ENCODE measurements around the gene SEMA3E. TPM values are rescaled to one million over a fixed set of nuclear protein-coding genes. Genes with fewer than 3 reads are reported as not detected.

SEMA3E gene
- total RNA-seq, 2 experiments from 2014 or later = not detected

DNA sequence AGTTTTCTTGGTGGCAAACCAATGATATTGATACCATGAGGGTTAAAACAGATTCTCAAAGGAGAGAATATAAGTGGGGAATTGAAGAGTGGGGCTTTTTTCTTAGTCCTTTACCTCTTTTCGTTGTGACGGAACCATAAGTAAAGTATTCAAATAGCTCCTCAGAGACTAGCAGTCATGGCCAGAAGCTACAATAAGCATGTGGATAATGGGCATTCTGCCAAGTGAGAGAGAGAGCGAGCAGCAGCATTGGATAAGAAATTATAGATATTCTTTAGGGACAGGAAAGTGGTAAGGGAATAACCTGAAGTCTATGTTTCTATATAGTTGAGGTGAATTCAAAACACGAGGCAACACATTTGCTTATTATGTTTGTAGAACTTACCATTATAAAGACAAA is 235.1 kb downstream of the SEMA3E start:
- H3K27ac Mint-ChIP-seq = no peak overlapping the region
- CTCF ChIA-PET = no interaction called here
- H3K36me3 Mint-ChIP-seq (ENCODE audit: low read depth) = no peaks in the 10 kb centered on the region
- H3K27me3 Mint-ChIP-seq (ENCODE audit: low read depth) = no peaks in the 10 kb centered on the region
- no peak for DNase-seq
- H3K9me3 Mint-ChIP-seq = no peaks in the 10 kb centered on the region
- intact Hi-C loops (cut with micrococcal nuclease) = loop anchor here (5.0 kb wide), 1 partner anchor 1608 kb away; no protein-coding TSS in a partner anchor
- H3K4me1 Mint-ChIP-seq (ENCODE audit: low read depth) = no peaks in the 10 kb centered on the region
- H3K4me3 Mint-ChIP-seq = no peak overlapping the region

DNA sequence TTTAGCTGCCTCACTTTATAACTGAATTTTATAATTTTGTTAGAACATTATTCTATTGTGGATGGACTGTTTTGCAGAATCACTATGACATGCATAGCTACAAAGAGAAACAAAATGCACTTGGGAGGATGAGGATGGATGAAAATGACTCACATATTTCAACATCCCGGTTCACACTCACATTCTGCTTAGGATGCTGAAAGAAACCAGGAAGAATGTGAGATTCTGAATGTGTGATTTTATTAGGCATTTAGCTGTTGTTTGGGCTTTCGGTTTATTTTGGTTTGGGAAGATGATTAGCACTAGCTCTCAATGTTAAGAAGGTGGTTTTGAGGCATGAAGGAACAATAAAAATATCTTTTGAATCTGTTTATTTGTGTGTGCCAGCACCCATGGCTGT is 235.5 kb downstream of the SEMA3E start:
- CTCF ChIA-PET = no interaction called here
- Mint-ChIP-seq H3K9me3 (no peaks in the 10 kb centered on the region), H3K4me1 (ENCODE audit: low read depth) (no peaks in the 10 kb centered on the region), H3K27me3 (ENCODE audit: low read depth) (no peaks in the 10 kb centered on the region), H3K4me3 (no peak overlapping the region), H3K36me3 (ENCODE audit: low read depth) (no peaks in the 10 kb centered on the region), H3K27ac (no peak overlapping the region)
- no peak for DNase-seq
- intact Hi-C loops (cut with micrococcal nuclease) = loop anchor here (5.0 kb wide), 1 partner anchor 1609 kb away; no protein-coding TSS in a partner anchor

DNA sequence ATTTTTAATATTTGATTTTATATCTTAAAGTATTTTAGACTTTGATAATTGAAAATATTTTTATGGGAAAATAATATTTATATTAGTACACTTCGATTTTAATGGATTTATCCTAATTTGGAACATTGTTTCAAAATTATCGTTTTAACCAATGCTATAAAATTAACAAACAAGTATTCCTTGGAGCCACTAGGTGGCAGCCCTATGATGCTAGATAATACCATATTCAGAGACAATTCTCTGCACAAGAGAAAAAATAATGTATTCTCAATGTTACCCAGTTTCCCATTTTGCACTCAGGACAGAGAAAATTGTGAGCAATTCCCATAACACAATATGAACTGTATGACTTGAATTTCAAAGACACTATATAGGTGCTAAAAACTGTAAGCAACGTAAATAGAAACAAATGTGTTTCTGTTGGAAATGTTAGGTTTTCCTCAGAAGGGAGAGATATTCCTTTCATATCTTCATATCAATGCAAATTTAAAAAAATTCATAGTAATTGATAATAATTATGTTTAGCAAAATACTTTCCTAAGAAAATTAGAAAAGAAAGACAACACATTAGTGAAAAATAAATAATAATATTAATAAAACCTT is 237.8 kb downstream of the SEMA3E start:
- intact Hi-C loops (cut with micrococcal nuclease) = loop anchor here (1.0 to 5.0 kb wide), 3 partner anchors 245 to 1611 kb away; no protein-coding TSS in a partner anchor
- no peak overlapping the region for H3K27ac Mint-ChIP-seq
- H3K36me3 Mint-ChIP-seq (ENCODE audit: low read depth) = no peaks in the 10 kb centered on the region
- CTCF ChIA-PET = no interaction called here
- no peaks in the 10 kb centered on the region for H3K9me3 Mint-ChIP-seq
- no peaks in the 10 kb centered on the region for H3K27me3 Mint-ChIP-seq (ENCODE audit: low read depth)
- no peak overlapping the region for H3K4me3 Mint-ChIP-seq
- H3K4me1 Mint-ChIP-seq (ENCODE audit: low read depth) = no peaks in the 10 kb centered on the region
- peak; percentile 9 for DNase-seq

DNA sequence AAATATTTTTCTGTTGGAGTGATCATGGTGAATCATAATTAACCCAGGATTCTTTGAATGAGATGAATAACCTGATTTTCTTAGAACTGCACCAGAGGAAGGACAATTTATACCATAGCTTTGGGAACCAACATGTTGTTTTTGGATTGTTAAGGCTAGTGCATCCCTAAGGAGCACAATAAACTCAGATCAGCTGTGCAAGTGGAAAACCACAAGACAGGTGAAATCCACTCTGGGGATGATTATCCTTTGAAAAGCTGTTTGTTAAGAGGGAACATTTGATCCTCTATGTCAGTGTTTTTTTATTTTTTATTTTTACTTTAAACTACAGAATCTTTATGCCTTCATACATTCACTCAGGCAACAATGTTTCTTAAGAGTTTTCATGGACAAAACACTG is 254.2 kb downstream of the SEMA3E start:
- CTCF ChIA-PET = no interaction called here
- peaks cover 2% of the 10 kb centered on the region for H3K9me3 Mint-ChIP-seq
- no peaks in the 10 kb centered on the region for H3K27me3 Mint-ChIP-seq (ENCODE audit: low read depth)
- intact Hi-C loops (cut with micrococcal nuclease) = no loop called here
- H3K4me1 Mint-ChIP-seq (ENCODE audit: low read depth) = no peaks in the 10 kb centered on the region
- H3K36me3 Mint-ChIP-seq (ENCODE audit: low read depth) = no peaks in the 10 kb centered on the region
- DNase-seq = no peak
- no peak overlapping the region for H3K27ac Mint-ChIP-seq
- no peak overlapping the region for H3K4me3 Mint-ChIP-seq

DNA sequence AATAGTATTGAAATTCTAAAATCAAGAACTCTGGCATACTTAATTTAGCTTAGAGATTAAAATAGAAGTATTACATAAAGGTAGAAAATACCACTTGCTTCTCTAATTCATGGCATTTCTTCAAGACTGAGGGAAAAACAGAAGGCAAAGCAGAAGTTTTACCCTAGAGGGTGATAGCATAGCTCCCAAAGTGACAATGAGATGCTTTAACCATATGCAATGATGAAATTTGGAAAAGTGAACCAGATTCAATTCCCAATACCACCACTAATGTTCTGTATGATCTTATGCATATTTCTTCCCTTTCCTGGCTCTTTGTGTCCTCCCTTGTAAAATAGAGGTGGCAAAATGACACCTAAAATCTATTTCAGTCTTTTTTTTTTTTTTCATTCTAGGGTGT is 260.5 kb downstream of the SEMA3E start:
- no peaks in the 10 kb centered on the region for H3K4me1 Mint-ChIP-seq (ENCODE audit: low read depth)
- intact Hi-C loops (cut with micrococcal nuclease) = no loop called here
- no peak for DNase-seq
- peaks cover 2% of the 10 kb centered on the region for H3K9me3 Mint-ChIP-seq
- H3K36me3 Mint-ChIP-seq (ENCODE audit: low read depth) = no peaks in the 10 kb centered on the region
- H3K27ac Mint-ChIP-seq = no peak overlapping the region
- CTCF ChIA-PET = no interaction called here
- no peaks in the 10 kb centered on the region for H3K27me3 Mint-ChIP-seq (ENCODE audit: low read depth)
- H3K4me3 Mint-ChIP-seq = no peak overlapping the region

DNA sequence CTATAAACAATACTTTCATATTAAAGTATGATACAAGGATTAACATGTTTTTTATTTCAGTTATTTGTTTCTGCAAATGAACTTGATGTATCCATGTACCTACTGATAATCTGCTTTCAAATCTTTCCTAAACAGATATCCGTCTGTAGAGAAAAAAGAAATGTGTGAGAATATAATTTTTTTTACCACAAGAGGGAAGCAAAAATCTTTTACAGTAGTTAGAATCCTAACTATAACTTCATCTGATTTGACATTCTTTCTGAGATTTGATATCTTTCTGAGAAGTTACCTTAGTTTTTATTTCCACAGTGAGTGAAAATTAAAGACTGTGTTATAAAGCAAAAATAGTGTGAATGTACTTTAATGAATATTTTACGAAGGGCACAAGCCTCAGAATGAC is 282.3 kb downstream of the SEMA3E start:
- intact Hi-C loops (cut with micrococcal nuclease) = no loop called here
- CTCF ChIA-PET = no interaction called here
- H3K4me1 Mint-ChIP-seq (ENCODE audit: low read depth) = no peaks in the 10 kb centered on the region
- peaks cover 4% of the 10 kb centered on the region for H3K9me3 Mint-ChIP-seq
- no peaks in the 10 kb centered on the region for H3K27me3 Mint-ChIP-seq (ENCODE audit: low read depth)
- H3K4me3 Mint-ChIP-seq = no peak overlapping the region
- H3K36me3 Mint-ChIP-seq (ENCODE audit: low read depth) = no peaks in the 10 kb centered on the region
- DNase-seq = no peak
- H3K27ac Mint-ChIP-seq = no peak overlapping the region

DNA sequence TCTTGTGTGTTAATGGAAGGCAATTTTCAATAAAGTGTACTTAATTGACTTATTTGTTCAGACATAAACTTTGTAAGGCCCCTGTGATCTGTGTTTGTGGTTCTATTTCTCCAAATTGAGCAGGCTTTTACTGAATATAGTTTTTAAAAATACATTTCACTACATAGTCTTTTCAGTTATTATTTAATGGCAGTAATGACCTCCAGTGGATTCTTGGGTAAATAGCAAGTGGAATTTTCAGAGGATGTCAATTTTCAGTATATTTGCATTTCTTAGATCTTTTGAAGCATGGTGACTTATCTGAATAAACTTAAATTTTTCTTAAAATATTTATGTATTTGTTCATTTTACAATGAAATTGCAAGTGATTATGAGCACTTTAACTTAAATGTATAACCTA is 283.2 kb downstream of the SEMA3E start:
- H3K4me1 Mint-ChIP-seq (ENCODE audit: low read depth) = no peaks in the 10 kb centered on the region
- H3K4me3 Mint-ChIP-seq = no peak overlapping the region
- H3K27me3 Mint-ChIP-seq (ENCODE audit: low read depth) = no peaks in the 10 kb centered on the region
- H3K36me3 Mint-ChIP-seq (ENCODE audit: low read depth) = no peaks in the 10 kb centered on the region
- CTCF ChIA-PET = no interaction called here
- intact Hi-C loops (cut with micrococcal nuclease) = no loop called here
- H3K27ac Mint-ChIP-seq = no peak overlapping the region
- no peak for DNase-seq
- H3K9me3 Mint-ChIP-seq = peaks cover 4% of the 10 kb centered on the region

DNA sequence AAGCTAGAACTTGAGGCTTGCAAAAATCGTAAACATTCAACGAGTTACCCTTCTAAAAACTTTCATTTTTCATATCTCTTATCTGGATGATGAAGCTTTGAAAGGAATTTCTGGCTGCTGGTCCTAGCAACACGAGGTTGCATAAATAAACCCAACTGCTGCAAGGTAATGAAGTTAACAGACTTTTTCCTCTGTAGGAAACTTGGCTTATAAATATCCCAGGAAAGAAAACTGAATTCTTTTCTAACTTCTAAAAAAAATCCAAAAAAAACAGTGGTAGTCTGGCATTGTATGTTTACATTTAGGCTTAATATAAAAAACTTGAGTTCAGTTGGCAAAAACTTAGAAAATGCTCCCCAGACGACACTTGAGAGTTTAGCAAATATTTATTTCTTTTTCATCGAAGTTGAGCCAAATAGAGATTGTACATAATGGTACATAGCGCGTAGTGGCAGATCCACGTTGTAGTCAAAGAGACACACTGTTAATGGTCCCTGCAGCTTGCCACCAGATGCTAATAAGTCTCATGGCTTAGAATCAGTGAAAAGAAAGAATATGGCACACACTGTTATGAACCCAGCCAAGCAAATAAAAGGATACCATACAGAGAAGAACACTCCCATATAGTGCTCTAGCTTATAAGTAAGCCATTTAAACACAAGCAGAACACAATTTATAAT is 285.9 kb downstream of the SEMA3E start:
- no peak for DNase-seq
- CTCF ChIA-PET = no interaction called here
- Mint-ChIP-seq H3K27me3 (ENCODE audit: low read depth) (no peaks in the 10 kb centered on the region), H3K4me3 (no peak overlapping the region), H3K27ac (no peak overlapping the region), H3K36me3 (ENCODE audit: low read depth) (no peaks in the 10 kb centered on the region), H3K4me1 (ENCODE audit: low read depth) (no peaks in the 10 kb centered on the region), H3K9me3 (peaks cover 4% of the 10 kb centered on the region)
- intact Hi-C loops (cut with micrococcal nuclease) = no loop called here

DNA sequence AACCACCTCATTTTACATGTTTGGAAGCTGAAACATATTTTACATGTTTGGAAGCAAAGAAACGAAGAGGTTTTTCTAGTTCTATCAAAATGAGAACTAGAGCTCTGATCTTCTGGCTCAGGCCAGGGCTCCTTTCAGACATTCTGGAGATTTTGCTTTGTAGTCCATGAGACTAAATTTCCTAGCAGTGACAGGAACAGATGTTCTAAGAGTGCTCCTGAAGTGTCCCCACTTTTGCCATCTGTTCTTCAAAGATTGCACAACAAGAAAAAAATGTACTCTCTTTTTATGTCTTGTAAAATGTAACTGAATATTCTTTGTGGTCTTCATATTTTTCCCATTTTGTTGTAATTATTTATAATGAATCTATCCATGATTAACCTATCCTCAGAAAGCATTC is 289.8 kb downstream of the SEMA3E start:
- intact Hi-C loops (cut with micrococcal nuclease) = no loop called here
- H3K4me1 Mint-ChIP-seq (ENCODE audit: low read depth) = no peaks in the 10 kb centered on the region
- no peak for DNase-seq

DNA sequence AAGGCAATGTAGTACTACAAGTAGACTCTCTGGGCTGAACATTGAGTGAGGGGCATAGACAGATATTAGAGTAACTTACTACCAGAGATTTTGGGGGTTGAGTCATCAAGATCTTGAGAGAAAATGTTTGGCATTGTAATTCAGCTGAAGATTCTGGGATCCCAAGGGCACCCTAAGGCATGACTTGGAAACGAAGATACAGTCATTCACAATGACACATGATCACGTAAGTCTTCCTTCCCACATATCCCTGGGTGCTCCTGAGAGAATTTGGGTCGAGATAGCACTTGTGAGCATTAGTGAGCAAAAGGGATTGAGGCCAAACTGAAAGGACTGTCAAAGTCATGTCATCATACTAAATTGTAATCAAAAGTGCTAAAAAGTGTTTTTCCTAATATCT is 293.8 kb downstream of the SEMA3E start:
- no peak overlapping the region for H3K4me3 Mint-ChIP-seq
- DNase-seq = no peak
- no peaks in the 10 kb centered on the region for H3K36me3 Mint-ChIP-seq (ENCODE audit: low read depth)
- intact Hi-C loops (cut with micrococcal nuclease) = no loop called here
- H3K9me3 Mint-ChIP-seq = no peaks in the 10 kb centered on the region
- H3K4me1 Mint-ChIP-seq (ENCODE audit: low read depth) = no peaks in the 10 kb centered on the region
- CTCF ChIA-PET = no interaction called here
- no peak overlapping the region for H3K27ac Mint-ChIP-seq
- no peaks in the 10 kb centered on the region for H3K27me3 Mint-ChIP-seq (ENCODE audit: low read depth)

More for the DNA sequence above, 289.8 kb downstream of the SEMA3E start:
- H3K4me3 Mint-ChIP-seq = no peak overlapping the region
- no peaks in the 10 kb centered on the region for H3K36me3 Mint-ChIP-seq (ENCODE audit: low read depth)
- H3K9me3 Mint-ChIP-seq = peaks cover 1% of the 10 kb centered on the region
- no peak overlapping the region for H3K27ac Mint-ChIP-seq
- CTCF ChIA-PET = no interaction called here
- no peaks in the 10 kb centered on the region for H3K27me3 Mint-ChIP-seq (ENCODE audit: low read depth)

DNA sequence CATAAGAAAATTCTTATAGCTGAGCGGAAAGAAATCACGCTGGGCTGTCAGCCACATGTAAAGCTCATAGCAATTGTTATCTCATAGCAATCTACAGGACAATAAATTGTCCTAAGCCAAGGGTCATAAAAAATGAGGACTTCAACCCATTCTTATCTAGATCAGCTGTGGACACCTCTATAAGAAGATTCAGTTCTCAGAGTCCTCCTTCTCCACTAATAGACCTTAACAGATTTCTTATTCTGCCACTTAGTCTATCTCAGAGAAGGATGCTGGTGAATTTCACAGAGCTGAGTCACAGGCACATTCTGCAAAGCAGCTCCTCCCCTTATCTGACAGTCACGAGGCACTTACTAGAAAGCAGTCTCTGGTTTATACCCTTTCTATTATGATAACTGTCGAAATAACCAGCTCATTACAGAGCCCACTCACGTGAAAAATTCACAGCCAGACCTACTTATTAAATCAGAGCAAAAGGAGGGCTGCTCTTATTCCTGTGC is 300.9 kb downstream of the SEMA3E start:
- DNase-seq = no peak
- H3K27ac Mint-ChIP-seq = no peak overlapping the region
- H3K9me3 Mint-ChIP-seq = peaks cover 14% of the 10 kb centered on the region
- no peaks in the 10 kb centered on the region for H3K36me3 Mint-ChIP-seq (ENCODE audit: low read depth)
- H3K4me3 Mint-ChIP-seq = no peak overlapping the region
- intact Hi-C loops (cut with micrococcal nuclease) = no loop called here
- H3K4me1 Mint-ChIP-seq (ENCODE audit: low read depth) = no peaks in the 10 kb centered on the region
- H3K27me3 Mint-ChIP-seq (ENCODE audit: low read depth) = no peaks in the 10 kb centered on the region
- CTCF ChIA-PET = no interaction called here

DNA sequence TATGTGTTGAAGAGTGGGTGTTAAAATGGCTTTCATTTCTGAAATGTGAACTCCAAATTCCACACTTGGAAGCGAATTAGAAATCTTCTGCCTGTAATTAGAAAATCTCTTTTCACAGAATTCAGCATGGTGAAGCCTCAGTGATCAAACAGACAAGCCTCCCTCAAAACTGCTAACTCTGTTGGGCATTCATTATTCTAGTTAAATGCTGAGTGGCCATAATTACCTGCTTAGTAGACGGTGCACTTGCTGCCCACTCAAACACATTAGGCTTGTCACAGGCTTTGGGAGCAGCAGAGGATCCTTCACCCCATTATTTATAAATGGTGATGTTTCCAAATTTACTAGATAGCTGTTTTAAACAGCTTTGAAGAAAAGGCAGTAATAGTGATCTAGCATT is 309.0 kb downstream of the SEMA3E start:
- DNase-seq = no peak
- Mint-ChIP-seq H3K36me3 (ENCODE audit: low read depth) (no peaks in the 10 kb centered on the region), H3K27me3 (ENCODE audit: low read depth) (no peaks in the 10 kb centered on the region), H3K4me3 (no peak overlapping the region), H3K4me1 (ENCODE audit: low read depth) (no peaks in the 10 kb centered on the region), H3K9me3 (peaks cover 5% of the 10 kb centered on the region), H3K27ac (no peak overlapping the region)
- CTCF ChIA-PET = no interaction called here
- intact Hi-C loops (cut with micrococcal nuclease) = no loop called here

DNA sequence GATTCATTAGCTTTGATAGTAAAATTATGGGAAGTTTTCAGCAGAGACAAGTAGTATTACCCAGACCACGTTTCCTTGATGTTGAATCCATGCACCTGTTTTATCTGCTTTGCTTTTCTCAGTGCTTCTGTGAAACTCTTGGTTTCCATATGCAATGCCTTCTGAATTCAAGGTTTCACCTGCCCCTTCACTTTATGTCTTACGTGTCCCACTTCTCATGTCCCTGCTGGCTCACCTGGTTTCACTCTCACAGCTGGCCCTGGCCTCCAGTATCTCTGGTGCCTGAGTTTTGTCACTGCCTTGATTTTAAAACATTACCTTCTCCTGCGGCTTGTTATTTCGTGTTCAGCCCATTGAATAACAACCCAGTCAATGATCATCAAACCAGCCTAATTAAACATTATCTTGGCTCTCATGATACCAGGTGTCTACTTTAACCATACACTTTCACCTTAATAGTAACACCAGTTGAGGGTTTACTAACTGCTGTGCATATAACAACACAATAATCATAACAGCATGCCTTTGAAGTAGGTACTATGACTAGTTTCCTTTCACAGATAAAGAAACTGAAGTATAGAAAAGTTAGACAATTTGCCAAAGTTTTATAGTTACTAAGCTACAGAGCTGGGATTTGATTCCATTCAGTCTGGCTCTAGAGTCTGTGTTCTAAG is 310.5 kb downstream of the SEMA3E start:
- intact Hi-C loops (cut with micrococcal nuclease) = no loop called here
- Mint-ChIP-seq H3K27me3 (ENCODE audit: low read depth) (no peaks in the 10 kb centered on the region), H3K4me3 (no peak overlapping the region), H3K4me1 (ENCODE audit: low read depth) (no peaks in the 10 kb centered on the region), H3K27ac (no peak overlapping the region), H3K9me3 (no peaks in the 10 kb centered on the region), H3K36me3 (ENCODE audit: low read depth) (no peaks in the 10 kb centered on the region)
- no peak for DNase-seq
- CTCF ChIA-PET = no interaction called here

Data from activated naive CD4-positive, alpha-beta T cell treated with anti-CD3 and anti-CD28 coated beads for 36 hours (primary cell).